ENCODE measurements around the gene RARS2. TPM values are rescaled to one million over a fixed set of nuclear protein-coding genes. Genes with fewer than 3 reads are reported as not detected.
"Not testable (repeated sequence)": the region's sequence is repeated elsewhere in the genome, so short reads cannot be mapped to it uniquely, and the experiment has no call there.

Gene RARS2
- total RNA-seq, 1 donor from 2014 or later = 23.6 TPM

DNA sequence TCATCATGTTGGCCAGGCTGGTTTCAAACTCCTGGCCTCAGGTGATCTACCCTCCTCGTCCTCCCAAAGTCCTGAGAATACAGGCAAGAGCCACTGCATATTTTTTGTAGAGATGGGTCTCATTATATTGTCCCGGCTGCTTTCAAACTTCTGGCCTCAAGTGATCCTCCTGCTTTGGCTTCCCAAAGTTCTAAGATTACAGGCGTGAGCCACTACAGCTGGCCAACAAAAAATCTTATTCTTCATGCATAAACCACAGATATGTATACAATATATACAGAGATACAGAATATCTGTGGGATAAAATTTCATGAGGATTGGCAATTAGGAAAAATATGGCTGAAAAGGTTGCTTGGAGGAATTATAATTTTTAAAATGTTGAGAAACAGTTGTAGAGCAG, 67.1 kb downstream of the RARS2 start:
- no peak for DNase-seq (ENCODE audit: low spot score)
- intact Hi-C loops (cut with DNase I) = no loop called here

- intact Hi-C loops (cut with DNase I) = no loop called here
- DNase-seq (ENCODE audit: low spot score) = no peak
Observed at GRCh38 chr6:87518453-87518852, 71.3 kb downstream of the RARS2 start.

DNA sequence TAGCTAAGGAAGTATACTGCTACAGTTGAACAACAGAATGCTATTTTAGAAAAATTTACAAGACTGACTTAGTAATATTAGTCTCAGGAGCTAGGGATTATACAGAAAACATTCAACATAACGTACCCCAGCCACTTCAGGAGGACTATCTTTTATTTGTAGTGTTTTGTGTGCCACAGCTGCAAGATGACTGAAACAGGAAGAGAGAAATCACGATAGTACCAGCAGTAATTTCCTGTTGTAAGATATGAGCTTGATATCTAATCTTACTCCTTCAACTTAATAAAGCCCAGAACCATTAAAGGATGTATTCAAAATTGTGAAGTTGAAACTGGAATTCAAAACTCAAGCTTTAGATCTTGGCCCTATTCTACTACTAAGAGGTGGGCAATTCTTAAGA, 75.0 kb downstream of the RARS2 start:
- no peak for DNase-seq (ENCODE audit: low spot score)
- intact Hi-C loops (cut with DNase I) = no loop called here

DNA sequence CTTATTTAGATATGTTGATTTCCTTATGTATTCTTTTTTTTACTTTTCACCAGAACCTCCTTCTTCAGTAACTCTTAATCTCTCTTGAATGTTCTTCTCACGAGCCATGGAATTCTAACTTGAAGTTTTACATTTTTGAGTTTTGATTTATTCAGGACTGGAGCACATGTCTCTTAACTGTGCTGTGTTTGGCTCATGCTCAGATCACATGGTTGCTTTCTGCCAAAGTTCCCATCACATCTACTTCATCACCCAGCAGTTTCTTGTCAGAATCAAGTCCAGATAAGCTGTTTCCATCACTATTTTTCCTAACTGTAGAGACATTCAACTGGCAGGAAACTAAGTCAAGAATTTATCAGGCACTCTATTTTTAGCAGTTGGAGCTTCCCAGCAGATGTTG, 85.3 kb downstream of the RARS2 start:
- DNase-seq (ENCODE audit: low spot score) = no peak
- intact Hi-C loops (cut with DNase I) = no loop called here

GRCh38 chr6:87501809-87502572, 87.8 kb downstream of the RARS2 start:
- DNase-seq (ENCODE audit: low spot score) = no peak
- intact Hi-C loops (cut with DNase I) = no loop called here

GRCh38 chr6:87498048-87498447, 91.7 kb downstream of the RARS2 start:
- intact Hi-C loops (cut with DNase I) = no loop called here
- no peak for DNase-seq (ENCODE audit: low spot score)

- DNase-seq (ENCODE audit: low spot score) = no peak
- intact Hi-C loops (cut with DNase I) = no loop called here
Observed at GRCh38 chr6:87494761-87495422, 94.9 kb downstream of the RARS2 start.

- DNase-seq (ENCODE audit: low spot score); intact Hi-C loops (cut with DNase I): not testable (repeated sequence)
Observed at GRCh38 chr6:87489326-87489725, 100.5 kb downstream of the RARS2 start.

- no peak for DNase-seq (ENCODE audit: low spot score)
- intact Hi-C loops (cut with DNase I) = no loop called here
Observed at GRCh38 chr6:87487555-87487954, 102.2 kb downstream of the RARS2 start.

DNA sequence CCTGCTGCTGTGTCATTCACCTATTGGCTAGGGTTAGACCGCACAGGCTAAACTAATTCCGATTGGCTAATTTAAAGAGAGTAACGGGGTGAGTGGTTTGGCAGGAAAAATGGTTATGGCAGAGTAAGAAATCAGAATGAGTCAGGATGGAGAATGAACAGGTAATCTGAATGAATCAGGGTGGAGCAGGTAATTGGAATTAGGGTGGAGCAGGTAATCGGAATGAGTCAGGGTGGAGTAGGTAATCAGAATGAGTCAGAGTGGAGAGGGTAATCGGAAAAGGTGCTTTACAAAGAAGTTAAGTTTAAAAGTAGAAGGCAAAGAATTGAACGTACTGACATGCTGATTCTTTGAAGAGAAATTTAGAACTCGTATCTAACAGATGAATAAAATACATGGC, 105.3 kb downstream of the RARS2 start:
- no peak for DNase-seq (ENCODE audit: low spot score)
- intact Hi-C loops (cut with DNase I) = no loop called here

DNA sequence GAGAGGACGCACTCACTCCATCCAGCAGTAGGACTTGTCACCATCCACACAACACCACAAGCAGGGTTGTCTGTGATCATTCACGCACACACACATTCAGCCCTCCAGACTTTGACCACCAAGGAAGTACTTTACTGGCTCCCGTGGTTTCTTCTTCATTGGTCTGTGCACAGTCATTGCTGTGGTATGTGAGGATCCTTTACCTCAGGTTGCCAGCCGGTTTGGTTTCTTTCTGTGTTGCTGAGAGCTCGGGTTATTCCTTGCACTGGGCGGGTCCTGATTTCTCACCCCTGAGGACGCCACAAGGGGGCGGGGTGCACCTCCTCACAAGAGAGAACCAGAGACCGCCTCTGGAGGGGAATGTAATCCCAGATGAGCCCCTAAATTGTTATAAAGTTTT, 105.9 kb downstream of the RARS2 start:
- intact Hi-C loops (cut with DNase I) = no loop called here
- DNase-seq (ENCODE audit: low spot score) = no peak

- intact Hi-C loops (cut with DNase I) = no loop called here
Observed at GRCh38 chr6:87482366-87482765, 107.4 kb downstream of the RARS2 start.

DNA sequence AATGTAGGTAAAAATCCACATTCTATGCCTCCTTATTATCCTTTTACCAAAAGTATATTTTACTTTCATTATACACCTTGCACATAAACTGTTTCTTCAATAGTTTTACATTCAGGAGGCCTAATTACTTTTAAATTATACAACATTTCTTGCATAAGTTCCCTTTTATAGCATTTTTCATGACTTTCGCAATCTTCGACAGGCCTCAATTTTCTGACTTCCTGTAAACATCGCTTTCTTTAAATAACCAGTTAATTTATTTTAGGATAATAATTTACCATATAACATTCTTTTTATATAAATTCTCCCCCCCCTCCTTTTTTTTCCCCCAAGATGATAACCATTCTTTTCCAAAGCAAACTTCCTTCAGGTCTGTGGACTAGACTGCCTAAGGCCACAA, 107.9 kb downstream of the RARS2 start:
- intact Hi-C loops (cut with DNase I) = no loop called here
- DNase-seq (ENCODE audit: low spot score) = no peak

More at GRCh38 chr6:87482366-87482765, 107.4 kb downstream of the RARS2 start:
- DNase-seq (ENCODE audit: low spot score) = no peak

- intact Hi-C loops (cut with DNase I) = loop anchor here (2.0 kb wide), 4 partner anchors 65 to 323 kb away; partner anchors contain the start of gene RARS2
- DNase-seq (ENCODE audit: low spot score) = no peak
Observed at GRCh38 chr6:87473419-87473903, 116.3 kb downstream of the RARS2 start.

DNA sequence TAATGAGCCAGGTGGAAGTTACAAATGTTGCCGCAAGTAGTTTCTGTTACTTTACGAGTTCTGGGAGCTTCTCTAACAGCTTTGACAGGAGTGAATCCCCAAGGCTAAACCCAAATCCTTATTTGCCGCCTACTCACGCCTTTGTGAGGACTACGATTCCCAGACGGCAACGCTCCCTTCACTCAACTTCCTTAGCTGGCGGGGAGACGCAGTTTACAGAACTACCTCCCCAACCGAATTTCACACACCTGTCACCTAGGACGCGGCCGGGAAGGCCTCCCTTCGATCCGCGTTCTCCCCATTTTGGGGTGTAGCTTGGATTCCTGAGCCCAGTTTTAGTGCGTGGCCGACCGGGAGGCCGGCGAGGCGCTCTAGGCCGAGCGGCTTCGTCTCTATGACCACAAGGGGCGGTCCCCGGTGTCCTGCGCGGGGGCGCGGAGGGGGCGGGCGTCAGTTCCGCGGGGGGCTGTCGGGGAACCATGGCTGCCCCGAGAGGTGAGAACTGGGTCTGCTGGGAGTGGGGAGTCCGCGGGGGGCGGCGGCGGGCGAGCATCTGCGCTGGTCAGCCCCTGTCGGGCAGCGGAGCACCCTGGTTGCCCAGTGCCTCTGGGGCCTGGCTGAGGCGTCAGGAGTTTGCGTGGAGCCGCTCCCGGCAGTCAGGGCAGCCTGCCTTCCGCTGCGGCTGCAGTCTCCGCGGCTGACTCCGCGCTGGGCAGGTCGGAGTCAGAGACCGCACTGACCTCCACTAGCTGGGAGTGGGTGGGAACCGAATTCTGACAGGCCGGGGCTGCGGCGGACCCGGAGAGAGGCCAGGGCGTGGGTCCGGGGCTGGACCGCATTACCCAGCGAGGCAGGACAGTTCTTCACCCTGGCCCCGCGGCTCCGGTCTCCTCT, 117.0 kb downstream of the RARS2 start, which contains the start of gene SLC35A1:
SLC35A1 (plus strand) TSS at position 450 of the 894 bp plus-strand sequence; CDS start at position 480, 30 bp downstream.
- peak; percentile 94 for DNase-seq (ENCODE audit: low spot score)
- intact Hi-C loops (cut with DNase I) = loop anchor here (2.0 kb wide), 4 partner anchors 64 to 324 kb away; partner anchors contain the start of gene RARS2

DNA sequence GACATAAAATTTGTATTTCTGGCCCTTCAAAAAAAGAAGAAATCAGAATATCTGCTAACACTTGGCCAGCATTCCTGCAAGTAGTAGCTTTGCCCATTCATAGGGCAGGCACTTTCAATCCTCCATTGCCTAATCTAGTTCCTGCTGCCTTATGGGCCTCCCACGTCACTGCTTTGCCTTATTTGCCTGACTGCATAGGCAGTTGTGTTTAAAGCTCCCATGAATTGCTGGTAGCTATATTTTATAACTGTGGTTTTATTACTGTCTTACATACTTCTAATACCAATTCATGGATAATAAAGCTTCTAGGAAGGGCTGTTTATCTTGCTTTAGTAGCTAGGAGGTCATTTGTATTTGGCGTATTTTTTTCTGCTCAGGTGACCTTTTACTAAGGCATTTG, 124.7 kb downstream of the RARS2 start:
- intact Hi-C loops (cut with DNase I) = no loop called here

More for the DNA sequence above, 124.7 kb downstream of the RARS2 start:
- no peak for DNase-seq (ENCODE audit: low spot score)
